Nephron (organoid): ENCODE measurements around the gene HNRNPU.

Experiments
- H3K27ac Mint-ChIP-seq, 3 experiments: 2 replicates each; pipeline ENCODE4 v1.8.0; 2020; ENCODE audit warnings: mixed read lengths in 3 of 3, mild to moderate bottlenecking in 2 of 3, moderate library complexity in 1 of 3
- H3K27me3 Mint-ChIP-seq: 2 replicates; pipeline ENCODE4 v1.8.0; 2021; ENCODE audit warnings: low read depth, mild to moderate bottlenecking, moderate library complexity, mixed read lengths
- H3K36me3 Mint-ChIP-seq: 2 replicates; pipeline ENCODE4 v1.8.0; 2020; ENCODE audit warnings: low read depth, mixed read lengths
- H3K4me1 Mint-ChIP-seq: 2 replicates; pipeline ENCODE4 v1.8.0; 2020; ENCODE audit warnings: mixed read lengths
- H3K4me3 Mint-ChIP-seq, 3 experiments: 2 replicates each; pipeline ENCODE4 v1.8.0; 2020; ENCODE audit warnings: mild to moderate bottlenecking in 3 of 3, mixed read lengths in 3 of 3, moderate library complexity in 2 of 3
- H3K9me3 Mint-ChIP-seq: 2 replicates; pipeline ENCODE4 v1.8.0; 2020; ENCODE audit warnings: mixed read lengths
- CTCF ChIP-seq, 3 experiments: fragments of 200-600 bp; sonication (generic); IDR thresholded peaks; one replicate each; pipeline ENCODE4 v1.5.0; 2021; ENCODE audit warnings: antibody characterized with exemption in 3 of 3; ENCODE audit not compliant: unreplicated experiment in 3 of 3

Gene HNRNPU

GRCh38 chr1:244866355-244866754 lies 2.0 kb upstream of the HNRNPU start:
- Mint-ChIP-seq H3K4me3 (peak overlapping the region in 1 of 3 experiments; percentile 22), H3K4me1 (peaks cover 32% of the 10 kb centered on the region), H3K27me3 (no peaks in the 10 kb centered on the region), H3K27ac (peak overlapping the region; percentile 99), H3K36me3 (peaks cover 12% of the 10 kb centered on the region), H3K9me3 (no peaks in the 10 kb centered on the region)
- TF ChIP-seq CTCF (IDR thresholded peaks at IDR 0.05; ENCODE audit: unreplicated experiment in 3 of 3): no peak

DNA sequence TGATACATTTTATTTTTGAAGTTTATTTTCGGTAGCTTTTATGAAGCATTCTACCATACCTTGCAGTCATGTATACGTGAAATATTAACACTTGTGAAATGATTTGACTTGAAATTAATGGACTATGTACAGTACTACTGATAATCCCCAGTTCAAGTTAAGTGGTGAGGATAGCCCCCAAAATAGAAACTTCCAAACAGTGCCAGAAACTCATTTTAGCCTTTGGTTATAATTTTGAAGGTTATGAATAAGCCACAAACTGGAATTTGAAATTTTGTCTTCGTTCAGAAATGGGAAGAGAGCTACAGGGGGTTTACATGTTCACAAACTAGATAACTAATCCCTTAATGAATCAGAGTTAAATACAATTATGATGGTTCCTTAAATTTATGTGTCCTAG lies 1.5 kb upstream of the HNRNPU start:
- Mint-ChIP-seq H3K4me3 (peak overlapping the region; percentile 88 to 97 (median 89)), H3K36me3 (peaks cover 18% of the 10 kb centered on the region), H3K4me1 (peaks cover 37% of the 10 kb centered on the region), H3K27me3 (no peaks in the 10 kb centered on the region), H3K27ac (peak overlapping the region; percentile 99), H3K9me3 (no peaks in the 10 kb centered on the region)
- no peak for TF ChIP-seq CTCF (IDR thresholded peaks at IDR 0.05; ENCODE audit: unreplicated experiment in 3 of 3)

- Mint-ChIP-seq H3K4me1 (peaks cover 45% of the 10 kb centered on the region), H3K27me3 (no peaks in the 10 kb centered on the region), H3K9me3 (no peaks in the 10 kb centered on the region), H3K36me3 (peaks cover 26% of the 10 kb centered on the region), H3K4me3 (peak overlapping the region; percentile 88 to 97 (median 89)), H3K27ac (peak overlapping the region; percentile 99)
- TF ChIP-seq CTCF (IDR thresholded peaks at IDR 0.05; ENCODE audit: unreplicated experiment in 3 of 3): no peak
Observed at GRCh38 chr1:244865028-244865371, 657 bp upstream of the HNRNPU start.

DNA sequence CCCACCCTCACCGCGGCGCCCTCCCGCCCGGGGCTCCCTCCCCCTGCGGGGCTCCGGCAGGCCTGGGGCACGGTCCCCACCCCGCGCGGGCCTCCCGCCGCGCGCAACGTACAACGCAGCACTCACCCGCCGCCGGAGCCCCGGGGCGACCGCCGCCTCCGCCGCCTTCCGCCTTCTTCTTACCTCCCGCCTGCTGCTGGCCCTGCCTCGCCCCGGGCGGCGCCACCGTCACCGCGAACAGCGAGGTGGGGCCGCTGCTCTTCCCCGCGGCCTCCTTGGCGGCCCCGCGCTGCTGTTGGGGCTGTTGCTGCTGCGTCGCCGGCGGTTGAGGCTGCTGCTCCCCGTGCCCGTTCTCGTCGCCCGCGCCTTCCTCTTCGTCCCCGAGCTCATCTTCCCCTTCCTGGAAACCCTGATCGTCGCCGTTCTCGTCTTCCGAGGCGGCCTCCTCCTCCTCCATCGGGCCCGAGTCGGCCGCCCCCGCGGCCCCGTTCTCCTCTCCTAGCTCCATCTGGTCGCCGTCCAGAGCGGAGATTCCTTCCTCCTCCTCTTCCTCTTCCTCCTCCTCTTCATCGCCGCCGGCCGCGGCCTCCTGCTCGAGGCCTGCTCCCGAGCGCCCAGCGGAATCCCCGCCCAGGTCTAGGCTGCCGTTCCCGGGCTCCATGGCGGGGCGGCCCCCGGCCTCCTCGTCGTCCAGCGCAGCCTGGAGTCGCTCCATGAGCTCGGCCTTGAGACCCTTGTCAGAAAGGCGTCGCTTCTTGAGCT lies 671 bp downstream of the HNRNPU start:
- TF ChIP-seq CTCF (IDR thresholded peaks at IDR 0.05; ENCODE audit: unreplicated experiment in 3 of 3): no peak
- Mint-ChIP-seq H3K27ac (peak overlapping the region; percentile 99), H3K27me3 (no peaks in the 10 kb centered on the region), H3K9me3 (no peaks in the 10 kb centered on the region), H3K4me1 (peaks cover 52% of the 10 kb centered on the region), H3K36me3 (peaks cover 36% of the 10 kb centered on the region), H3K4me3 (peak overlapping the region; percentile 88 to 97 (median 96))

DNA sequence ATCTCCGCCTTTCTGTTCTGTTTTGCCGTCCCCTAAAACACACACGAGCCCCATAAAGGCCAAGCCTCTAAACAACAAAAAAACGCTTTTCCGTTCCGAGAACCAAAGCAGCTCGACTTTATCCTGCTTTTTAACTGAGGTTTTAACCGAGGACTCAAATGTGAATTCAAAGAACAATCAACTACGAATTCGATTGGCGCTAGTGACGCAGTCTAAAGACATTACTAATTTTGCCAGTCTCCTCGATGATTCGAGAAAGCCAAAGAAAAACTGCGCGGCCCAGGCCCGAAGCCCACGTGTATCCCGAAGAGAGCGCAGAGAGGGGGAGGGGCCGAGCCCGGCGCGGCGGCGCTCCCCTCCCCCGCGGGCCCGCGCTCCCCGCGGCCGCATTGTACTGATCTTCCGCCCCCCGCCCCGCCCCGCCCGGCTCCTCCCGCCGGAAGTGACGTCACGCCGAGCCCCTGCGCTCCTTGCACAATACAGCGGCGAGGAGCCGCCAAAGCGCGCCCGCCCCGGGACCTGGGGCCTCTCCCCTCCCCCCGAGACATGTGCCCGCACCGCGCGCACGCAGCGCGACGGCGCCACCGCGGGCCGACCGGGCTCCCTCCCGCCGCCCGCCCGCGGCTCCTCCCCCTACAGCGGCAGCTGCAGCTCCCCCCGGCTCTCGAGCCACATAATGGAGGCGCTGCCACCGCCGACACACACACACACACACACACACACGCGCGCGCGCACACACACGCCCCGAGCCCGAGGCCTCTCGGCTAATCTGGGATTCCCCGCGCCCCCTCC lies 1.4 kb downstream of the HNRNPU start:
- no peaks in the 10 kb centered on the region for H3K27me3 Mint-ChIP-seq
- H3K4me3 Mint-ChIP-seq: peak overlapping the region; percentile 96 to 99 (median 97)
- no peak for TF ChIP-seq CTCF (IDR thresholded peaks at IDR 0.05; ENCODE audit: unreplicated experiment in 3 of 3)
- peaks cover 54% of the 10 kb centered on the region for H3K4me1 Mint-ChIP-seq
- peak overlapping the region; percentile 95 to 99 (median 99) for H3K27ac Mint-ChIP-seq
- no peaks in the 10 kb centered on the region for H3K9me3 Mint-ChIP-seq
- H3K36me3 Mint-ChIP-seq: peaks cover 44% of the 10 kb centered on the region
